ENCODE data around the gene ATAD3C.
A peak's percentile ranks its signal among the peaks of the same experiment; 100 is the strongest.

The ATAD3C gene

GRCh38 chr1:1432951-1433803, 16.3 kb upstream of the ATAD3C start:
- H3K4me3 ChIP-seq (ENCODE audit: low read depth, low read length) = no peak overlapping the region
- TF ChIP-seq POLR2A (IDR thresholded peaks at IDR 0.05; ENCODE audit: extremely low read depth, insufficient read length) (no peak), MAX (IDR thresholded peaks at IDR 0.05; ENCODE audit: low read depth, low read length) (no peak), CTCF (IDR thresholded peaks at IDR 0.05; ENCODE audit: low read depth, low read length) (no peak), MYC (IDR thresholded peaks at IDR 0.05; ENCODE audit: low read depth, low read length) (no peak)
- DNase-seq (ENCODE audit: low read depth) = no peak

GRCh38 chr1:1433804-1434130, 15.7 kb upstream of the ATAD3C start:
- no peak for TF ChIP-seq MAX (IDR thresholded peaks at IDR 0.05; ENCODE audit: low read depth, low read length)
- no peak for TF ChIP-seq CTCF (IDR thresholded peaks at IDR 0.05; ENCODE audit: low read depth, low read length)
- TF ChIP-seq MYC (IDR thresholded peaks at IDR 0.05; ENCODE audit: low read depth, low read length) = no peak
- DNase-seq (ENCODE audit: low read depth) = peak; percentile 47
- H3K4me3 ChIP-seq (ENCODE audit: low read depth, low read length) = no peak overlapping the region

GRCh38 chr1:1434131-1434823, 15.2 kb upstream of the ATAD3C start:
- no peak for DNase-seq (ENCODE audit: low read depth)
- H3K4me3 ChIP-seq (ENCODE audit: low read depth, low read length) = no peak overlapping the region

GRCh38 chr1:1434824-1435105, 14.7 kb upstream of the ATAD3C start:
- DNase-seq (ENCODE audit: low read depth) = no peak
- no peak for TF ChIP-seq POLR2A (IDR thresholded peaks at IDR 0.05; ENCODE audit: extremely low read depth, insufficient read length)
- TF ChIP-seq CTCF (IDR thresholded peaks at IDR 0.05; ENCODE audit: low read depth, low read length) = no peak
- no peak for TF ChIP-seq MAX (IDR thresholded peaks at IDR 0.05; ENCODE audit: low read depth, low read length)
- no peak for TF ChIP-seq MYC (IDR thresholded peaks at IDR 0.05; ENCODE audit: low read depth, low read length)
- no peak overlapping the region for H3K4me3 ChIP-seq (ENCODE audit: low read depth, low read length)

More at GRCh38 chr1:1434131-1434823, 15.2 kb upstream of the ATAD3C start:
- no peak for TF ChIP-seq CTCF (IDR thresholded peaks at IDR 0.05; ENCODE audit: low read depth, low read length)
- TF ChIP-seq MYC (IDR thresholded peaks at IDR 0.05; ENCODE audit: low read depth, low read length) = no peak
- no peak for TF ChIP-seq POLR2A (IDR thresholded peaks at IDR 0.05; ENCODE audit: extremely low read depth, insufficient read length)
- no peak for TF ChIP-seq MAX (IDR thresholded peaks at IDR 0.05; ENCODE audit: low read depth, low read length)

- DNase-seq (ENCODE audit: low read depth) = no peak
- H3K4me3 ChIP-seq (ENCODE audit: low read depth, low read length) = no peak within 1 kb of the TSS
Measured at GRCh38 chr1:1435106-1435903, 14.2 kb upstream of the ATAD3C start, which contains the start of gene VWA1. TSS of gene VWA1 (plus strand) at chr1:1435690. CDS start at chr1:1435749, 59 bp downstream.

More at GRCh38 chr1:1435106-1435903, 14.2 kb upstream of the ATAD3C start, which contains the start of gene VWA1:
- TF ChIP-seq CTCF (IDR thresholded peaks at IDR 0.05; ENCODE audit: low read depth, low read length) (no peak), POLR2A (IDR thresholded peaks at IDR 0.05; ENCODE audit: extremely low read depth, insufficient read length) (no peak), MAX (IDR thresholded peaks at IDR 0.05; ENCODE audit: low read depth, low read length) (no peak), MYC (IDR thresholded peaks at IDR 0.05; ENCODE audit: low read depth, low read length) (no peak)
